H9 (cell line): ENCODE measurements around the gene TBC1D8. TPM values are rescaled to one million over a fixed set of nuclear protein-coding genes. Genes with fewer than 3 reads are reported as not detected.

Source experiments
- DNase-seq: peaks from one replicate; pipeline ENCODE4 v3.0.0-alpha.2; 2017
- H2AFZ ChIP-seq: one replicate; pipeline ENCODE4 v1.6.1; 2013; ENCODE audit warnings: mild to moderate bottlenecking, low read length, control low read depth, moderate library complexity
- H2AK5ac ChIP-seq: 2 replicates; pipeline ENCODE4 v1.6.1; 2013; ENCODE audit warnings: low read length, control low read depth, mixed read lengths; ENCODE audit not compliant: insufficient read length
- H2BK120ac ChIP-seq: one replicate; pipeline ENCODE4 v1.6.1; 2013; ENCODE audit warnings: low read depth, mild to moderate bottlenecking, low read length, control low read depth, inconsistent platforms; ENCODE audit not compliant: poor library complexity, severe bottlenecking
- H2BK12ac ChIP-seq: 2 replicates; pipeline ENCODE4 v1.6.1; 2013; ENCODE audit warnings: low read length, control low read depth, mixed read lengths, low read depth; ENCODE audit not compliant: insufficient read length
- H2BK15ac ChIP-seq: 2 replicates; pipeline ENCODE4 v1.6.1; 2013; ENCODE audit warnings: low read depth, low read length, control low read depth
- H2BK20ac ChIP-seq: one replicate; pipeline ENCODE4 v1.6.1; 2013; ENCODE audit warnings: low read depth, mild to moderate bottlenecking, low read length, control low read depth, inconsistent platforms; ENCODE audit not compliant: poor library complexity, severe bottlenecking
- H2BK5ac ChIP-seq: 2 replicates; pipeline ENCODE4 v1.6.1; 2013; ENCODE audit warnings: low read length, control low read depth, mixed read lengths; ENCODE audit not compliant: insufficient read length
- H3K14ac ChIP-seq: 2 replicates; pipeline ENCODE4 v1.6.1; 2013; ENCODE audit warnings: low read length, control low read depth; ENCODE audit not compliant: insufficient read depth
- H3K18ac ChIP-seq: 2 replicates; pipeline ENCODE4 v1.6.1; 2013; ENCODE audit warnings: low read depth, mild to moderate bottlenecking, mixed read lengths, low read length, control low read depth; ENCODE audit not compliant: insufficient read length
- H3K23ac ChIP-seq: 2 replicates; pipeline ENCODE4 v1.6.1; 2013; ENCODE audit warnings: low read length, control low read depth, mixed read lengths, low read depth; ENCODE audit not compliant: insufficient read length
- H3K23me2 ChIP-seq: 2 replicates; pipeline ENCODE4 v1.6.1; 2013; ENCODE audit warnings: low read depth, mild to moderate bottlenecking, mixed read lengths, low read length, control low read depth; ENCODE audit not compliant: insufficient read length, poor library complexity, severe bottlenecking
- H3K27ac ChIP-seq: 2 replicates; pipeline ENCODE4 v1.5.1; 2013; ENCODE audit warnings: low read length, control low read depth, mixed read lengths, low read depth; ENCODE audit not compliant: insufficient read length
- H3K27me3 ChIP-seq: 2 replicates; pipeline ENCODE4 v1.6.1; 2013; ENCODE audit warnings: low read length, control low read depth, inconsistent platforms; ENCODE audit not compliant: insufficient read depth
- H3K4ac ChIP-seq: 2 replicates; pipeline ENCODE4 v1.6.1; 2013; ENCODE audit warnings: low read depth, mild to moderate bottlenecking, control low read depth, inconsistent platforms, low read length, moderate library complexity
- H3K4me1 ChIP-seq: 2 replicates; pipeline ENCODE4 v1.6.1; 2013; ENCODE audit warnings: low read length, control low read depth, inconsistent platforms; ENCODE audit not compliant: insufficient read depth
- H3K4me2 ChIP-seq: 2 replicates; pipeline ENCODE4 v1.6.1; 2013; ENCODE audit warnings: low read length, control low read depth, mixed read lengths; ENCODE audit not compliant: insufficient read length, insufficient read depth
- H3K56ac ChIP-seq: 2 replicates; pipeline ENCODE4 v1.6.1; 2013; ENCODE audit warnings: low read depth, mild to moderate bottlenecking, mixed read lengths, low read length, control low read depth; ENCODE audit not compliant: insufficient read length
- H3K79me1 ChIP-seq: 2 replicates; pipeline ENCODE4 v1.6.1; 2013; ENCODE audit warnings: low read depth, mild to moderate bottlenecking, moderate library complexity, low read length, control low read depth, inconsistent platforms; ENCODE audit not compliant: insufficient read depth, poor library complexity, severe bottlenecking
- H3K79me2 ChIP-seq: 2 replicates; pipeline ENCODE4 v1.6.1; 2013; ENCODE audit warnings: low read length, control low read depth, inconsistent platforms; ENCODE audit not compliant: insufficient read depth
- H3K9ac ChIP-seq: 2 replicates; pipeline ENCODE4 v1.6.1; 2013; ENCODE audit warnings: low read length, control low read depth, mixed read lengths; ENCODE audit not compliant: insufficient read length; ENCODE audit errors: extremely low read depth
- H3K9me3 ChIP-seq: one replicate; pipeline ENCODE4 v1.6.1; 2013; ENCODE audit warnings: low read depth, low read length, inconsistent platforms; ENCODE audit not compliant: control insufficient read depth
- H3T11ph ChIP-seq: one replicate; pipeline ENCODE4 v1.6.1; 2013; ENCODE audit warnings: mild to moderate bottlenecking, low read length, control low read depth, inconsistent platforms
- H4K20me1 ChIP-seq: one replicate; pipeline ENCODE4 v1.6.1; 2013; ENCODE audit not compliant: control insufficient read depth, insufficient read length, insufficient read depth
- H4K5ac ChIP-seq: 2 replicates; pipeline ENCODE4 v1.6.1; 2013; ENCODE audit warnings: low read depth, mild to moderate bottlenecking, mixed read lengths, low read length, control low read depth; ENCODE audit not compliant: insufficient read length
- H4K8ac ChIP-seq: replicated peaks from 2 replicates; pipeline ENCODE4 v1.6.1; 2013; ENCODE audit warnings: low read length, control low read depth, mixed read lengths, low read depth; ENCODE audit not compliant: insufficient read length
- H4K91ac ChIP-seq: 2 replicates; pipeline ENCODE4 v1.6.1; 2013; ENCODE audit warnings: low read depth, mild to moderate bottlenecking, moderate library complexity, mixed read lengths, low read length, control low read depth; ENCODE audit not compliant: insufficient read length
- H3K27ac Mint-ChIP-seq, 3 experiments: 2 replicates in 2 of 3; 3 replicates in 1 of 3; pipeline ENCODE4 v1.8.0; 2020 to 2021; ENCODE audit warnings: mixed read lengths in 3 of 3, mild to moderate bottlenecking in 1 of 3, moderate library complexity in 1 of 3
- H3K27me3 Mint-ChIP-seq: 2 replicates; pipeline ENCODE4 v1.8.0; 2021; ENCODE audit warnings: low read depth, mild to moderate bottlenecking, moderate library complexity, mixed read lengths
- H3K36me3 Mint-ChIP-seq, 3 experiments: 2 replicates in 2 of 3; 3 replicates in 1 of 3; pipeline ENCODE4 v1.8.0; 2020 to 2021; ENCODE audit warnings: low read depth in 3 of 3, mixed read lengths in 3 of 3; ENCODE audit not compliant: insufficient read depth in 1 of 3
- H3K4me1 Mint-ChIP-seq, 2 experiments: 2 replicates each; pipeline ENCODE4 v1.8.0; 2020; ENCODE audit warnings: mixed read lengths in 2 of 2
- H3K4me3 Mint-ChIP-seq, 2 experiments: 2 replicates in 1 of 2; 3 replicates in 1 of 2; pipeline ENCODE4 v1.8.0; 2020 to 2021; ENCODE audit warnings: mild to moderate bottlenecking in 2 of 2, mixed read lengths in 2 of 2, moderate library complexity in 1 of 2
- H3K9me3 Mint-ChIP-seq, 2 experiments: 2 replicates in 1 of 2; 3 replicates in 1 of 2; pipeline ENCODE4 v1.8.0; 2020; ENCODE audit warnings: mild to moderate bottlenecking in 2 of 2, mixed read lengths in 2 of 2, moderate library complexity in 1 of 2
- WGBS: extraction: QIAGEN DNeasy Blood & Tissue Kit; methylation state at CpG from one replicate; pipeline ENCODE4 v1.1.7; 2013; ENCODE audit warnings: missing lambda C conversion rate, low lambda C conversion rate, mixed read lengths; ENCODE audit not compliant: insufficient read length; ENCODE audit errors: extremely low coverage; 5-methylcytosine and 5-hydroxymethylcytosine counted together
- total RNA-seq: library from RNA; stranded (reverse); gene quantifications from 2 replicates; pipeline ENCODE4 v1.2.1, GENCODE V29; 2021
- TF ChIP-seq, protein P1 (sequence below): fragments of 200-600 bp; sonication (generic); conservative IDR thresholded peaks from 3 replicates; pipeline ENCODE4 v1.8.0; 2021; ENCODE audit warnings: antibody characterized with exemption, mild to moderate bottlenecking

TBC1D8 gene
- total RNA-seq, 1 experiment from 2014 or later, result 16.6 TPM

DNA sequence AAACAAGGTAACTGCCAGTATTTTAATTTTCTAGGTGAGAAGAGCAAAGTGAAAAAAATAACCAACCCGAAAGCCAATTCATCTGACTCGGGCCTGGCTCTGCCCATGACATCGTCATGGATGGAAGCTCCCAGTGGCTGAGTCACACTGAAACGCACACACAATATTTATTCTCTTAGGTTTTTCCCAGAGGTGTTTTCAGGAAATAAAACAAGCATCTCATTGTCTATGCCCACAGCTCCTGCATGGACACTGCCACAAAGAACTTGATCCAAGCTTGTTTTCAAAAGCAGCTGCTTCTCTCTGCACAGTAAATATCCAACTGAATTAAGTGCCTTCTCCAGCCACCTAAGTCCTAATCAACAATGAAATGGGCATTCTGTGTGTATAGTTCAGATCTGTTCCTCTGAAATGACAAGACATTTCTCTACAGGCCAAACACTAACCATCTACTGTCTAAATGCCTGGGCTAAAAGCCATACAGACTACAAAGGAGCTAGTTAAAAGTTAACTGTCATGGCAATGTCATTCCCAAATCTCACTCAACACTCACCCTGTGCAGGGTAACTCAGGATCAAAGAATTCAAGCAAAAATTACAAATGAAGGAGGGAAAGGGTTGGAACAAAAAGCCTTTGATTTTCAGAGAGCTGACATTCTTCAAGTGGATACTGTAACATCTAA lies 86.2 kb downstream of the TBC1D8 start:
- H2AFZ ChIP-seq, result no peak overlapping the region
- no peak overlapping the region for H3K4me2 ChIP-seq
- no peak overlapping the region for H3K27ac ChIP-seq

More for the DNA sequence above, 86.2 kb downstream of the TBC1D8 start:
- Mint-ChIP-seq H3K36me3 (peaks cover 0 to 2% (median 2%) of the 10 kb centered on the region in 3 experiments; a peak in 4 of 7 replicates), H3K4me1 (peaks cover 4 to 9% of the 10 kb centered on the region in 2 experiments; a peak in 3 of 4 replicates), H3K4me3 (no peak overlapping the region), H3K27me3 (no peaks in the 10 kb centered on the region), H3K9me3 (no peaks in the 10 kb centered on the region), H3K27ac (no peak overlapping the region)
- no peak overlapping the region for H3T11ph ChIP-seq
- no peak for DNase-seq
- no peaks in the 10 kb centered on the region for H3K27me3 ChIP-seq
- no peak overlapping the region for H3K23ac ChIP-seq
- H2BK12ac ChIP-seq, result no peak overlapping the region
- H2BK120ac ChIP-seq, result no peak overlapping the region
- no peak overlapping the region for H2BK15ac ChIP-seq
- no peak overlapping the region for H4K91ac ChIP-seq
- no peaks in the 10 kb centered on the region for H3K23me2 ChIP-seq
- TF ChIP-seq, protein P1, sequence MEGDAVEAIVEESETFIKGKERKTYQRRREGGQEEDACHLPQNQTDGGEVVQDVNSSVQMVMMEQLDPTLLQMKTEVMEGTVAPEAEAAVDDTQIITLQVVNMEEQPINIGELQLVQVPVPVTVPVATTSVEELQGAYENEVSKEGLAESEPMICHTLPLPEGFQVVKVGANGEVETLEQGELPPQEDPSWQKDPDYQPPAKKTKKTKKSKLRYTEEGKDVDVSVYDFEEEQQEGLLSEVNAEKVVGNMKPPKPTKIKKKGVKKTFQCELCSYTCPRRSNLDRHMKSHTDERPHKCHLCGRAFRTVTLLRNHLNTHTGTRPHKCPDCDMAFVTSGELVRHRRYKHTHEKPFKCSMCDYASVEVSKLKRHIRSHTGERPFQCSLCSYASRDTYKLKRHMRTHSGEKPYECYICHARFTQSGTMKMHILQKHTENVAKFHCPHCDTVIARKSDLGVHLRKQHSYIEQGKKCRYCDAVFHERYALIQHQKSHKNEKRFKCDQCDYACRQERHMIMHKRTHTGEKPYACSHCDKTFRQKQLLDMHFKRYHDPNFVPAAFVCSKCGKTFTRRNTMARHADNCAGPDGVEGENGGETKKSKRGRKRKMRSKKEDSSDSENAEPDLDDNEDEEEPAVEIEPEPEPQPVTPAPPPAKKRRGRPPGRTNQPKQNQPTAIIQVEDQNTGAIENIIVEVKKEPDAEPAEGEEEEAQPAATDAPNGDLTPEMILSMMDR, result no peak
- H3K79me1 ChIP-seq, result no peaks in the 10 kb centered on the region
- H3K14ac ChIP-seq, result no peak overlapping the region
- no peak overlapping the region for H4K8ac ChIP-seq
- H4K20me1 ChIP-seq, result no peaks in the 10 kb centered on the region
- H3K4ac ChIP-seq, result no peak overlapping the region
- H4K5ac ChIP-seq, result no peak overlapping the region
- H2AK5ac ChIP-seq, result no peak overlapping the region
- no peak overlapping the region for H3K18ac ChIP-seq
- H2BK20ac ChIP-seq, result no peak overlapping the region
- H2BK5ac ChIP-seq, result no peak overlapping the region
- WGBS, result no CpG with 5 or more reads among the region's 4 CpGs
- peaks cover 2% of the 10 kb centered on the region; the same call in 1 of the 2 replicates for H3K79me2 ChIP-seq
- H3K4me1 ChIP-seq, result no peaks in the 10 kb centered on the region
- no peak overlapping the region for H3K56ac ChIP-seq
- H3K9ac ChIP-seq, result no peak overlapping the region
- H3K9me3 ChIP-seq, result no peaks in the 10 kb centered on the region
